Tibial artery (tissue), 4 donors: Measurements from ENCODE around the gene DCTN5.
"Not testable (repeated sequence)": the region's sequence is repeated elsewhere in the genome, so short reads cannot be mapped to it uniquely, and the experiment has no call there.

Experiments used
- DNase-seq, 2 donors: peaks; one replicate each; pipeline ENCODE4 v3.0.0-alpha.2; 2019
- H3K27ac ChIP-seq, 2 donors: fragments of 200-600 bp; sonication (generic) in 1 of 2; 1 replicate in 1 of 2; 2 replicates in 1 of 2; pipeline ENCODE4 v1.5.1; 2018 to 2019; ENCODE audit warnings: mild to moderate bottlenecking in 1 of 2
- H3K27me3 ChIP-seq, 2 donors: fragments of 200-600 bp; sonication (generic) in 1 of 2; one replicate each; pipeline versions ENCODE4 v1.5.1 to v1.6.0; 2016 to 2019
- H3K36me3 ChIP-seq, 3 donors: fragments of 200-600 bp; sonication (generic) in 2 of 3; one replicate each; pipeline ENCODE4 v1.5.1; 2016 to 2019; ENCODE audit warnings: mild to moderate bottlenecking in 2 of 3
- H3K4me1 ChIP-seq, 4 donors: fragments of 200-600 bp; sonication (generic) in 2 of 4; 1 replicate in 3 of 4; 2 replicates in 1 of 4; pipeline ENCODE4 v1.5.1; 2016 to 2019
- H3K4me3 ChIP-seq, 2 donors: fragments of 200-600 bp; sonication (generic) in 1 of 2; 1 replicate in 1 of 2; 2 replicates in 1 of 2; pipeline ENCODE4 v1.5.1; 2018 to 2019; ENCODE audit warnings: mild to moderate bottlenecking in 2 of 2
- H3K9me3 ChIP-seq, 3 donors: fragments of 200-600 bp; sonication (generic) in 1 of 3; one replicate each; pipeline ENCODE4 v1.5.1; 2016 to 2019
- CTCF ChIP-seq, 2 experiments: fragments of 200-600 bp in 1 of 2; fragments of 450-650 bp in 1 of 2; IDR thresholded peaks; one replicate each; pipeline ENCODE4 v1.5.1; 2017 to 2019; ENCODE audit warnings: antibody characterized with exemption in 2 of 2, mild to moderate bottlenecking in 1 of 2, moderate library complexity in 1 of 2
- intact Hi-C: fragments of 100-400 bp; cut with DNase I; formaldehyde crosslinking; loops from one replicate; pipeline ENCODE4 v1.15.0; 2023; ENCODE audit warnings: low total_unique reads

DCTN5 gene

GRCh38 chr16:23710504-23710903 lies 69.2 kb downstream of the DCTN5 start:
- Histone ChIP-seq H3K4me1 (no peaks in the 10 kb centered on the region), H3K4me3 (no peak overlapping the region), H3K36me3 (no peaks in the 10 kb centered on the region), H3K27me3 (peaks cover 0 to 60% of the 10 kb centered on the region in 2 donors), H3K27ac (no peak overlapping the region), H3K9me3 (peaks cover 0 to 24% (median 20%) of the 10 kb centered on the region in 3 donors)
- TF ChIP-seq CTCF (IDR thresholded peaks at IDR 0.05), result no peak
- intact Hi-C loops, result no loop called here
- no peak for DNase-seq

- no peak overlapping the region for H3K27ac ChIP-seq
These were observed 70.5 kb downstream of the DCTN5 start for GRCh38 chr16:23711785-23712184.

GRCh38 chr16:23712976-23713375 lies 71.7 kb downstream of the DCTN5 start, which contains the start of gene ERN2:
TSS of gene ERN2 (minus strand) at chr16:23713222. CDS start at chr16:23713187, 35 bp downstream.
- no peak for TF ChIP-seq CTCF (IDR thresholded peaks at IDR 0.05)
- Histone ChIP-seq H3K36me3 (no peaks in the 10 kb centered on the region), H3K27me3 (peaks cover 0 to 52% of the 10 kb centered on the region in 2 donors), H3K4me1 (no peaks in the 10 kb centered on the region), H3K9me3 (peaks cover 0 to 24% (median 20%) of the 10 kb centered on the region in 3 donors), H3K27ac (no peak within 1 kb of the TSS), H3K4me3 (no peak within 1 kb of the TSS)
- DNase-seq, result no peak
- intact Hi-C loops, result no loop called here

More at GRCh38 chr16:23711785-23712184, 70.5 kb downstream of the DCTN5 start:
- Histone ChIP-seq H3K4me1 (no peaks in the 10 kb centered on the region), H3K4me3 (no peak overlapping the region), H3K36me3 (no peaks in the 10 kb centered on the region), H3K27me3 (peaks cover 0 to 52% of the 10 kb centered on the region in 2 donors), H3K9me3 (peaks cover 0 to 24% (median 20%) of the 10 kb centered on the region in 3 donors)
- intact Hi-C loops, result no loop called here
- DNase-seq, result no peak
- no peak for TF ChIP-seq CTCF (IDR thresholded peaks at IDR 0.05)

- H3K4me3 ChIP-seq, result no peak overlapping the region
- H3K9me3 ChIP-seq, result no peaks in the 10 kb centered on the region
- H3K27ac ChIP-seq, result no peak overlapping the region
- intact Hi-C loops, result no loop called here
- no peaks in the 10 kb centered on the region for H3K36me3 ChIP-seq
- H3K4me1 ChIP-seq, result no peaks in the 10 kb centered on the region
- no peak for DNase-seq
- TF ChIP-seq CTCF (IDR thresholded peaks at IDR 0.05), result no peak
- H3K27me3 ChIP-seq, result peaks cover 0 to 40% of the 10 kb centered on the region in 2 donors
These were observed 75.2 kb downstream of the DCTN5 start for GRCh38 chr16:23716484-23716883.

GRCh38 chr16:23722613-23723240 lies 81.5 kb downstream of the DCTN5 start:
- H3K36me3 ChIP-seq, DNase-seq, H3K27ac ChIP-seq, H3K27me3 ChIP-seq, H3K4me3 ChIP-seq, intact Hi-C loops, H3K4me1 ChIP-seq: not testable (repeated sequence)
- H3K9me3 ChIP-seq, result peaks cover 0 to 12% (median 7%) of the 10 kb centered on the region in 3 donors

GRCh38 chr16:23724096-23724784 lies 83.0 kb downstream of the DCTN5 start:
- H3K4me1 ChIP-seq, result no peaks in the 10 kb centered on the region
- no peak overlapping the region for H3K27ac ChIP-seq
- DNase-seq, result no peak
- TF ChIP-seq CTCF (IDR thresholded peaks at IDR 0.05), result no peak
- no peaks in the 10 kb centered on the region for H3K36me3 ChIP-seq
- intact Hi-C loops, result no loop called here
- no peak overlapping the region for H3K4me3 ChIP-seq
- no peaks in the 10 kb centered on the region for H3K27me3 ChIP-seq
- peaks cover 0 to 12% (median 7%) of the 10 kb centered on the region in 3 donors for H3K9me3 ChIP-seq
